A549 (cell line): ENCODE results near the gene DIS3L2.
"Not testable (repeated sequence)": the region's sequence is repeated elsewhere in the genome, so short reads cannot be mapped to it uniquely, and the experiment has no call there.

Experiments used
- CEBPB ChIP-seq, 2 experiments: fragments of >200 bp in 1 of 2; sonication (Bioruptor Twin) in 1 of 2; formaldehyde crosslinking in 1 of 2; IDR thresholded peaks; 2 replicates each; pipeline ENCODE4 v1.6.1; 2012 to 2016
- CTCF ChIP-seq: fragments of >200 bp; sonication (Bioruptor Twin); formaldehyde crosslinking; IDR thresholded peaks from 3 replicates; pipeline ENCODE4 v1.5.1; 2016
- EHMT2 ChIP-seq: fragments of 200-600 bp; sonication (generic); IDR thresholded peaks from 2 replicates; pipeline ENCODE4 v1.6.1; 2016; ENCODE audit warnings: antibody characterized with exemption, low read depth, mild to moderate bottlenecking, moderate library complexity
- MAX ChIP-seq: IDR thresholded peaks from 2 replicates; pipeline ENCODE4 v1.6.1; 2012
- NPAS2 ChIP-seq: fragments of 250-450 bp; sonication (Bioruptor Pico); IDR thresholded peaks from 2 replicates; pipeline ENCODE4 v1.8.0; 2022; ENCODE audit warnings: mild to moderate bottlenecking, moderate library complexity, borderline replicate concordance
- POLR2A ChIP-seq: IDR thresholded peaks from 2 replicates; pipeline ENCODE4 v1.6.1; 2012; ENCODE audit warnings: mild to moderate bottlenecking, low read length
- RAD21 ChIP-seq, 2 experiments: fragments of >200 bp in 1 of 2; sonication (Bioruptor Twin) in 1 of 2; formaldehyde crosslinking in 1 of 2; IDR thresholded peaks in 1 of 2; conservative IDR thresholded peaks in 1 of 2; 2 replicates in 1 of 2; 3 replicates in 1 of 2; pipeline ENCODE4 v1.6.1; 2012 to 2018; ENCODE audit warnings: inconsistent platforms in 1 of 2
- REST ChIP-seq: fragments of 200-600 bp; sonication (generic); IDR thresholded peaks from 2 replicates; pipeline ENCODE4 v1.6.1; 2016; ENCODE audit warnings: antibody characterized with exemption, mild to moderate bottlenecking, moderate library complexity
- USF2 ChIP-seq: fragments of 450-650 bp; IDR thresholded peaks from 2 replicates; pipeline ENCODE4 v1.6.1; 2014; ENCODE audit warnings: antibody characterized with exemption
- ZSCAN20 ChIP-seq: fragments of 250-450 bp; sonication (Bioruptor Pico); IDR thresholded peaks from 2 replicates; pipeline ENCODE4 v1.8.0; 2022; ENCODE audit warnings: mild to moderate bottlenecking, moderate library complexity

GRCh38 chr2:232115728-232116361, 154.3 kb downstream of the DIS3L2 start:
- not testable (repeated sequence) for TF ChIP-seq ZSCAN20 (CRISPR knock-in tag); NPAS2 (CRISPR knock-in tag); POLR2A; CEBPB (IDR thresholded peaks at IDR 0.05); USF2; MAX; RAD21 (conservative IDR thresholded peaks at IDR 0.05 in 1 of 2, IDR thresholded peaks at IDR 0.05 in 1 of 2); CTCF; EHMT2; REST
